Measurements from ENCODE around the gene RNU6-1. TPM values are rescaled to one million over a fixed set of nuclear protein-coding genes. Genes with fewer than 3 reads are reported as not detected.

Gene RNU6-1
- total and polyA plus RNA-seq, 7 donors = not detected

- TF ChIP-seq, protein P1, sequence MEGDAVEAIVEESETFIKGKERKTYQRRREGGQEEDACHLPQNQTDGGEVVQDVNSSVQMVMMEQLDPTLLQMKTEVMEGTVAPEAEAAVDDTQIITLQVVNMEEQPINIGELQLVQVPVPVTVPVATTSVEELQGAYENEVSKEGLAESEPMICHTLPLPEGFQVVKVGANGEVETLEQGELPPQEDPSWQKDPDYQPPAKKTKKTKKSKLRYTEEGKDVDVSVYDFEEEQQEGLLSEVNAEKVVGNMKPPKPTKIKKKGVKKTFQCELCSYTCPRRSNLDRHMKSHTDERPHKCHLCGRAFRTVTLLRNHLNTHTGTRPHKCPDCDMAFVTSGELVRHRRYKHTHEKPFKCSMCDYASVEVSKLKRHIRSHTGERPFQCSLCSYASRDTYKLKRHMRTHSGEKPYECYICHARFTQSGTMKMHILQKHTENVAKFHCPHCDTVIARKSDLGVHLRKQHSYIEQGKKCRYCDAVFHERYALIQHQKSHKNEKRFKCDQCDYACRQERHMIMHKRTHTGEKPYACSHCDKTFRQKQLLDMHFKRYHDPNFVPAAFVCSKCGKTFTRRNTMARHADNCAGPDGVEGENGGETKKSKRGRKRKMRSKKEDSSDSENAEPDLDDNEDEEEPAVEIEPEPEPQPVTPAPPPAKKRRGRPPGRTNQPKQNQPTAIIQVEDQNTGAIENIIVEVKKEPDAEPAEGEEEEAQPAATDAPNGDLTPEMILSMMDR (IDR thresholded peaks at IDR 0.05) = no peak
- DNase-seq = no peak
- Histone ChIP-seq H3K4me1 (peaks cover 0 to 74% (median 66%) of the 10 kb centered on the region in 4 donors), H3K4me3 (peak overlapping the region in 2 of 4 donors; percentile 17 to 24), H3K27me3 (peaks cover 96 to 100% (median 100%) of the 10 kb centered on the region in 3 donors), H3K9me3 (no peaks in the 10 kb centered on the region), H3K27ac (no peak overlapping the region), H3K36me3 (no peaks in the 10 kb centered on the region)
- 5 to 6% methylated on average over 91 of the region's 91 CpGs for WGBS, 2 donors
- intact Hi-C loops (cut with DNase I) = no loop called here
Observed at GRCh38 chr15:67827562-67828277, 12.1 kb downstream of the RNU6-1 start.

- H3K27me3 ChIP-seq = peaks cover 95 to 100% (median 100%) of the 10 kb centered on the region in 3 donors
- TF ChIP-seq POLR2AphosphoS5 (IDR thresholded peaks at IDR 0.05) = no peak
- TF ChIP-seq EP300 (IDR thresholded peaks at IDR 0.05) = no peak
- TF ChIP-seq, protein P1 (IDR thresholded peaks at IDR 0.05) = no peak
Observed at GRCh38 chr15:67826717-67827561, 12.9 kb downstream of the RNU6-1 start.

GRCh38 chr15:67825881-67826716 lies 13.7 kb downstream of the RNU6-1 start:
- Histone ChIP-seq H3K4me1 (peaks cover 0 to 76% (median 62%) of the 10 kb centered on the region in 4 donors), H3K36me3 (no peaks in the 10 kb centered on the region), H3K9me3 (no peaks in the 10 kb centered on the region), H3K4me3 (peak overlapping the region in 2 of 4 donors; percentile 8 to 16), H3K27ac (no peak overlapping the region), H3K27me3 (peaks cover 97 to 100% (median 100%) of the 10 kb centered on the region in 3 donors)
- no peak for DNase-seq
- intact Hi-C loops (cut with DNase I) = no loop called here
- TF ChIP-seq POLR2AphosphoS5 (IDR thresholded peaks at IDR 0.05) (no peak), EP300 (IDR thresholded peaks at IDR 0.05) (no peak), POLR2A (IDR thresholded peaks at IDR 0.05) (no peak)
- TF ChIP-seq, protein P1 (IDR thresholded peaks at IDR 0.05) = no peak
- WGBS, 2 donors = 8 to 16% methylated on average over 77 of the region's 77 CpGs

More at GRCh38 chr15:67826717-67827561, 12.9 kb downstream of the RNU6-1 start:
- 5 to 8% methylated on average over 88 of the region's 88 CpGs for WGBS, 2 donors
- Histone ChIP-seq H3K9me3 (no peaks in the 10 kb centered on the region), H3K36me3 (no peaks in the 10 kb centered on the region), H3K4me1 (peaks cover 0 to 72% (median 61%) of the 10 kb centered on the region in 4 donors), H3K4me3 (no peak overlapping the region), H3K27ac (no peak overlapping the region)
- intact Hi-C loops (cut with DNase I) = no loop called here
- no peak for DNase-seq

DNA sequence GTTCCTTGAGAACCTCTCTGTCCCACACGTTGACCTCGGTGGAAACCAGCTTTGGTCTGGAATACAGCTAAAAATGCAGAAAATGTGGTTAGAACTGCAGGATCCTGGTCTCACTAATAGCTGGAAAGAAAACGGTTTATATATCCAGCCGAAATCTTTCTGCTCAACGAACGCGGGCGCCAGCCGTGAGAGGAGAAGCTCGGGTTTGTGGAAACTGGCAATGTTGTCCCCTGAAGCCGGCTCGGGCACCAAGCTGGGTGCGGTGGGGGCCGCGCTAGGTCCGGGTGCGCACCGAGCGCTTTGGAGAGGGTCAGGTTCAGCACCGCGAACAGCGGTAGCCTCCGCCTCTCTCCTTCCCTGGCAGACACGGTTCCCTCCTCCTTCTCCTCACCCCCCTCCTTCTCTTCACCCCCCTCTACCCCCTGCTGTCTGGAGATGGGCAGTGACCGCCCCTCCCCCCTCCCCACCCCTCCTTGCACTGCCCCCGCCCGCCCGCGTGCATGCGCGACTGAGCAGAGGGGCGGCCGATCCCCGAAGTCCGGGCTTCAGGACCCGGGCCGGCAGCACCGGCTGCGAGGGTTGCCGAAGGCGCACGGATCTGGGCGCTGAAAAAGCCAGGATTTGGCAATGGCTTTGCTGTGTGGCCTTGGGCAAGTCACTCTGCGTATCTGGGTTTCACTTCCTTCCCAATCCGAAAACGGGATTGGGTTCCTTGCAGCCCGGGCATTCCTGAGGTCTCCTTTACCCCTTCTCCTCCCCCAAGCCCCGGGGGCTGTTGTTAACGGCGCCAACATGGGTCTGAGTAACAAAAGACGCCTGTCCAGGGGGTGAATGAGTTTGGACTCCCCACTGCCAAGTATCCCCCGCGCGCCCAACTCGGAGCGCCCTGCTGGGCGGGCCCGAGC lies 14.6 kb downstream of the RNU6-1 start, which contains the start of gene SKOR1:
Gene SKOR1 (plus strand): TSS at position 534 of the 905 bp plus-strand sequence. CDS start 94 bp downstream, at position 628.
- Histone ChIP-seq H3K27ac (no peak within 1 kb of the TSS), H3K9me3 (no peaks in the 10 kb centered on the region), H3K4me1 (peaks cover 0 to 84% (median 69%) of the 10 kb centered on the region in 4 donors), H3K36me3 (no peaks in the 10 kb centered on the region), H3K4me3 (peak within 1 kb of the TSS in 2 of 4 donors; percentile 8 to 16), H3K27me3 (peaks cover 98 to 100% (median 100%) of the 10 kb centered on the region in 3 donors)
- TF ChIP-seq EP300 (IDR thresholded peaks at IDR 0.05) (no peak), POLR2A (IDR thresholded peaks at IDR 0.05) (no peak), POLR2AphosphoS5 (IDR thresholded peaks at IDR 0.05) (no peak)
- TF ChIP-seq, protein P1 (IDR thresholded peaks at IDR 0.05) = no peak
- DNase-seq = peak; percentile 57
- intact Hi-C loops (cut with DNase I) = no loop called here
- 2 to 3% methylated on average over 58 of the region's 58 CpGs for WGBS, 2 donors

Data from sigmoid colon (tissue), 7 donors.